GM12874 (cell line): Measurements from ENCODE around the gene SEC16B.

Experiments
- TF ChIP-seq, protein P1 (sequence below): IDR thresholded peaks from 2 replicates; pipeline ENCODE4 v1.5.1; 2011; ENCODE audit warnings: low read depth, mild to moderate bottlenecking, control low read depth, low read length, moderate library complexity; ENCODE audit not compliant: insufficient read depth

The SEC16B gene

DNA sequence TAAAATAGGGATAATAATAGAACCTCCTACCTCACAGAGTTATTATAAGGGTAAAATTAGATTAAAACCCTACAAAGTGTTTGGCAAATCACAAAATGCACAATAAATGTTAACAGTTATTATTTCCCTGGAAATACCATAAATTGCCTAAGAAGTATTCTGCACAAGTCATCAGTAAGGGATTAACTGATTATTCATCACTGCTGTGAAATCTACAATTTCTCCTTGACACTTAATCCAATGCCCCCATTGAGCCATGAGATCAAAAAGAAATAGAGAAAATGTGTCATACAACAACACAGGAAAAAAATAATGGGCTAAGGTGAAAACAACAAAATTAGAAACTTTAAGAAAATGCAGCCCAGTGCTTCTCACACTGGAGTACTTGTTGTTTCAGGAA, 6.7 kb upstream of the SEC16B start:
- TF ChIP-seq, protein P1, sequence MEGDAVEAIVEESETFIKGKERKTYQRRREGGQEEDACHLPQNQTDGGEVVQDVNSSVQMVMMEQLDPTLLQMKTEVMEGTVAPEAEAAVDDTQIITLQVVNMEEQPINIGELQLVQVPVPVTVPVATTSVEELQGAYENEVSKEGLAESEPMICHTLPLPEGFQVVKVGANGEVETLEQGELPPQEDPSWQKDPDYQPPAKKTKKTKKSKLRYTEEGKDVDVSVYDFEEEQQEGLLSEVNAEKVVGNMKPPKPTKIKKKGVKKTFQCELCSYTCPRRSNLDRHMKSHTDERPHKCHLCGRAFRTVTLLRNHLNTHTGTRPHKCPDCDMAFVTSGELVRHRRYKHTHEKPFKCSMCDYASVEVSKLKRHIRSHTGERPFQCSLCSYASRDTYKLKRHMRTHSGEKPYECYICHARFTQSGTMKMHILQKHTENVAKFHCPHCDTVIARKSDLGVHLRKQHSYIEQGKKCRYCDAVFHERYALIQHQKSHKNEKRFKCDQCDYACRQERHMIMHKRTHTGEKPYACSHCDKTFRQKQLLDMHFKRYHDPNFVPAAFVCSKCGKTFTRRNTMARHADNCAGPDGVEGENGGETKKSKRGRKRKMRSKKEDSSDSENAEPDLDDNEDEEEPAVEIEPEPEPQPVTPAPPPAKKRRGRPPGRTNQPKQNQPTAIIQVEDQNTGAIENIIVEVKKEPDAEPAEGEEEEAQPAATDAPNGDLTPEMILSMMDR = no peak

DNA sequence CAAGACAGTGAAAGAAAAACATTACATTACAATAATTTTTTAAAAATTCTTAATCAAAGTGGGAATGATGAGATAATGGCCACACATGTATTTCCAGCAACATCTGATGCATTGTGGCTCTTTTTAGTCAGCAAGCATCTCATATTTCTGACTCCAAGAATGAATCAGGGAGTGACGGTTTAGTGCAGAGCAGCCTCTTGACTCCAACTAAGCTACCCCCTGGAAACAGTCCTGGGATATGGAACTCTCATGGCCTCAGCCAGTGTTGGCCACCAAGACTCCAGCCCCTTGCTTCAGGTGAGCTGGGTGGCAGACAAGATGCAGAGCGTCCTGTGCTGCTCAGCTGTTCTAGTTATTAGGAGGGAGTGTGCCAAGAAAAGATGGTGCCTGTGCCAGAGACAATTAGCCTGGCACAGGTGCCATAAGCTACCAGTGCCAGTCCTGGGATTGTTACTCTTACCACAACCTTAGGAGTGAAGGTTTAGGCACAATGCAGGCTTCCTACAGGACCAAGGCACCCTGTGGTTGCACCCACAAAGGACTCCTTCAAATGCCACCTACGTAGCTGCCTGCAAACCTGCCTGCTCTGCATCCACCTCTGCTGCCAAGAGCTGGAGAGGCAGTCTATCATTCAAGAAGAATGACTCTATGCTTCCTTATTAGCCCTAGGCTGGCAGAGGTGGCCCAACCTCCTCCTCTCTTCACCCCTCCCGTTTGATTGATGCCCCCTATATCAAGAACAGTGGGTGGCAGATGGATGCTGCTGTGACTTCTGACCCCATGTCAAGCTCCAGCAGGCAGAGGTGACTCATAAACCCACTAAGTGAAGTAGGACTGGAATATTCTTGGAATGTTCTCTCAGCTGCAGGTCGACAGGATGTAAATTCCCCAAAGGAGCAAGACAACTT, 6.0 kb upstream of the SEC16B start:
- TF ChIP-seq, protein P1 = no peak

DNA sequence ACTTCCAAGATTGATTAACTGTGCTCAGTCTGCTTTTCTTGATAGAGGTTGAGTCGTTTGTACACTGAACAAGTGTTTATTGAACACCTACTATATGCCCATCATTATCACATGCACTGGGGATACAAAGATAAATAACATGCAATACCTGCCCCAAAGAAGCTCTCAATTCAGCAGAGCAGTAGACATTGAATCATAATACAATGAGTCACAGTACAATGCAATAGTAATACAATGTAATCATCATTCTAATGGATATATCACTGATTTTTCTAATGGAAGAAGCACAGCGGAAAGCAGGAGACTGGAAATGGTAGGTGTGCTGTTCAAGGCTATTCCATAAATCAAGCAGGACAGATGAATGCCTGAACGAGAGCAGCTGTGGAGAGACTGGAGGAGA, 3.7 kb upstream of the SEC16B start:
- TF ChIP-seq, protein P1 = no peak

DNA sequence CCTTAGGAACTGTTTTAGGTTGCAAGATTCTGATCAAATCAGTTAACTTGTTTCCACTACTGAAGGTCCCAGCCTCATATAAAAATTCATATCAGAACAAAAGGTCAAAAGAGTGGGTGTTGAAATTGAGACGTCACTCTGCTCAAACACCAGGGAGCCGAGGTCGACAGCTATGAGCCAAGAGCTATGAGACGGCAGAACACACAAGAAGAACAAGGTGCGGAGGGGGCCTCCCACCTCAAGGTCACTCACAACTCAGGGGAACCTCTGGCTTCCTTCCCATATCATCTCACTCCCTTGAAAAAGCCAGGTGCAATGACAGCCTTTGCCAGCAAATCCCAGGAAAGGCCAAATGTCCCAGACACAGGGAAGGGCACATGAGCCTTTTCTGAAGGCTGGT, 749 bp downstream of the SEC16B start:
- TF ChIP-seq, protein P1 = no peak

DNA sequence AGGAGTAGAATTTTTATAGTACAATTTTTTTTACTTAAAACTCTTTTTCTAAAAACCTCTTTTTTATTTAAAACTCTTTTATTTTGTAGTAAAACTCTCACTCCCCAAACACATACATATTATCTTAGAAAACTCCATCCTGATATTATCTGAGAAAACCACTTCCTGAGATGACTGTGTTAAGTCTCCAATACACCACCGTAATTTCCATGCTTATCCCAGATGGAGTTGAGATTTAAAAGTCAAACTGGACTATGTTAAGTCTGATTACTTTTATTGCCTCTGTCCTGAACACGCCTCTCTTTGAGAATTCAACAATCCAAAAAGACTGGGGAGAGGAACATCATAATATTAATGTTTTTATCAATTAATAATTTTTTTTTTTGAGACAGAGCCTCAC, 3.7 kb downstream of the SEC16B start:
- TF ChIP-seq, protein P1 = no peak

DNA sequence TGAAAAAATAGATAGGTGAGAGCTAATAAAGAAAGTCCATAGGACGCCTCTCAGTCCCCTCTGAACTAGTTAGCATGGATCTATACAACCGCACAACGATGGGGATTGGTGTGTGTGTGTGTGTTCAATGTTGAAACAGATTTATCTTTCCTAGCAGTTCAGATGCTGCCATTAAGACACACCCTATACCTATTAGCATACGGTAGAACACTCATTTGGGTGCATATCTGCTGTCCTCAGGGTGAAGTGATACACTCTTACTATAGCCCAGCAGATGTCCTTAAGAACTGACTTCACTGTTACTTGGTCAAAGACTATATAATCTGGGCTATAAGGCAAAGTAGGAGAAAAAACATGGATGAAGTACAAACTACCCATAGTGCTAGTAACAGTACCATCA, 4.6 kb downstream of the SEC16B start:
- TF ChIP-seq, protein P1 = no peak

DNA sequence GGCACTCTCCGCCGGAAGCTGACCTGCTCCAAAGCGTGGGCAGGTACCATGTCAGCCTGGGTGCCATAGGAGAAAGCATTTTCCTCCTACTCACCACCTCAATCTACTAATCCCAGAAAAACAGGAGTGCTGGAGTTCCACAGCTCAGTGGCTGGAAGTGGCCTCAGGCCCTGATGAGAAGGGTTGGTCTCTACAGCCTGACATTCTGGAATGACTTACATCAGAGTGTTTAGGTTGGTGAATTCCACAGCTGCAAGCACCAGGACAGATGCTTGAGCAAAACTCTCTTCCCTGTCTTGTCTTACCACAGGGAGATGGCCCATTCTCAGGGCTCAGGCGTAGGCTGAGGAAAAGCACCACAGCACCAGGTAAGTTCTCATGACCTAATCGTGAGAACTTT, 5.5 kb downstream of the SEC16B start:
- TF ChIP-seq, protein P1 = no peak
